Measurements from ENCODE around the gene HSD11B2. TPM values are rescaled to one million over a fixed set of nuclear protein-coding genes. Genes with fewer than 3 reads are reported as not detected.

Gene HSD11B2
- total and polyA plus RNA-seq, 2 of the 4 experiments (the other 2 are of a cell fraction): 0.26 TPM; not detected in 1

DNA sequence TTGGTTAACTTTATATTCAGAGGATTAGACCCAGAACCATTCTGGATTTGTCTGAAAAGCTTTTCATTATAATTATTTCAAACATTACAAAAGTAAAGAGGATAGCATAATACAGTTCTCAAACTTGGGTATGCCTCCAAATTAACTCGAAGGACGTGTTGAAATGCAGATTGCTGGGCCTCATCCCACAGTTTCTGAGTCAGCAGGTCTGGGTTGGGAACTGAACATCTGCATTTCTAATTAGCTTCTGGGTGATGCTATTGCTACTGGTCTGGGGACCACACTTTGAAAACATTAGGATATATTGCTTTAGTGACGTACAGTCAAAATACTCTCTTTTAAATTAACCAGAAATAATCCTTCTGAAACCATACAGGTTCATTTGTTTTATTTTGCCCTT, 47.6 kb upstream of the HSD11B2 start:
- Histone ChIP-seq H3K4ac (ENCODE audit: low read depth, low read length) (no peak overlapping the region), H3K4me3 (ENCODE audit: insufficient read depth, low read depth, low read length) (no peak overlapping the region), H3K9me1 (ENCODE audit: insufficient read depth, low read length) (peaks cover 7% of the 10 kb centered on the region), H2BK5ac (ENCODE audit: low read depth, low read length, poor library complexity, severe bottlenecking) (no peak overlapping the region), H3K4me2 (ENCODE audit: low read depth, low read length) (no peak overlapping the region), H3K56ac (ENCODE audit: extremely low read depth, insufficient read depth, low read length) (no peak overlapping the region), H3K9me3 (ENCODE audit: control insufficient read depth, insufficient read depth, low read length) (no peaks in the 10 kb centered on the region), H4K20me1 (ENCODE audit: insufficient read depth, low read length) (no peaks in the 10 kb centered on the region), H3K14ac (replicated peaks; ENCODE audit: low read depth, low read length) (no peak overlapping the region), H3K9ac (ENCODE audit: low read depth, low read length) (no peak overlapping the region), H3K27ac (ENCODE audit: insufficient read depth, low read length) (no peak overlapping the region), H2BK20ac (ENCODE audit: low read depth, low read length) (no peak overlapping the region), H2AFZ (replicated peaks; ENCODE audit: low read length, poor library complexity) (no peak overlapping the region), H3K23ac (ENCODE audit: low read depth, low read length) (no peak overlapping the region), H4K91ac (ENCODE audit: insufficient read depth, low read depth, low read length) (no peak overlapping the region), H3K36me3 (ENCODE audit: control insufficient read depth, insufficient read depth, low read length) (no peaks in the 10 kb centered on the region), H3K18ac (ENCODE audit: low read depth, low read length) (no peak overlapping the region), H3K27me3 (ENCODE audit: control insufficient read depth, insufficient read depth, low read length) (peaks cover 33% of the 10 kb centered on the region), H2AK9ac (replicated peaks; ENCODE audit: low read depth, low read length, poor library complexity) (no peak overlapping the region), H3K4me1 (ENCODE audit: control insufficient read depth, insufficient read depth, low read length) (peaks cover 9% of the 10 kb centered on the region), H3K79me1 (ENCODE audit: low read depth in 1 of 2, low read length in 2 of 2) (no peaks in the 10 kb centered on the region), H4K5ac (ENCODE audit: low read depth, low read length) (no peak overlapping the region), H2BK120ac (ENCODE audit: low read depth, low read length) (no peak overlapping the region), H2AK5ac (ENCODE audit: low read depth, low read length) (no peak overlapping the region), H4K8ac (ENCODE audit: low read depth in 2 of 2, low read length in 2 of 2) (no peak overlapping the region), H2BK15ac (ENCODE audit: low read depth, low read length) (no peak overlapping the region)
- POLR2A ChIA-PET (ENCODE audit: unreplicated experiment): interaction anchor here (0.6 kb wide), 1 partner anchor 116 kb away, joined by 7 read pairs; no protein-coding TSS in a partner anchor
- intact Hi-C loops (cut with micrococcal nuclease) (loop anchor here (5.0 kb wide), 1 partner anchor 36 kb away; no protein-coding TSS in a partner anchor), dilution Hi-C loops (cut with HindIII; ENCODE audit: low sequenced_read_pairs, unreplicated experiment) (no loop called here), in situ Hi-C loops (cut with MboI; ENCODE audit: low sequenced_read_pairs) (no loop called here)
- no TSS peak for BruUV-seq (replicated peaks)
- CTCF ChIA-PET: no interaction called here
- no peak for DNase-seq
- no peak for ATAC-seq (ENCODE audit: low read depth)
- TF ChIP-seq MAFK (IDR thresholded peaks at IDR 0.05; ENCODE audit: low read depth, low read length) (no peak), SMC3 (IDR thresholded peaks at IDR 0.05; ENCODE audit: low read depth, low read length) (no peak), CTCF (conservative IDR thresholded peaks at IDR 0.05; ENCODE audit: low read depth, low read length) (no peak), RFX5 (IDR thresholded peaks at IDR 0.05; ENCODE audit: low read depth, low read length) (no peak), NFE2L2 (IDR thresholded peaks at IDR 0.05; ENCODE audit: low read depth, low read length) (no peak), RCOR1 (IDR thresholded peaks at IDR 0.05; ENCODE audit: insufficient replicate concordance, low read length) (no peak), MXI1 (IDR thresholded peaks at IDR 0.05; ENCODE audit: borderline replicate concordance, low read depth, low read length) (no peak), FOS (IDR thresholded peaks at IDR 0.05; ENCODE audit: low read depth, low read length) (no peak), MAZ (IDR thresholded peaks at IDR 0.05; ENCODE audit: borderline replicate concordance, low read depth, low read length) (no peak), CEBPB (IDR thresholded peaks at IDR 0.05; ENCODE audit: low read depth, low read length) (no peak), POLR2A (IDR thresholded peaks at IDR 0.05; ENCODE audit: low read depth, low read length) (no peak), CHD1 (IDR thresholded peaks at IDR 0.05; ENCODE audit: low read depth, low read length) (no peak), BHLHE40 (IDR thresholded peaks at IDR 0.05; ENCODE audit: low read depth, low read length) (no peak), ELK1 (IDR thresholded peaks at IDR 0.05; ENCODE audit: borderline replicate concordance, low read depth, low read length) (no peak), RAD21 (IDR thresholded peaks at IDR 0.05; ENCODE audit: low read length) (no peak)
- TF ChIP-seq, protein P1, sequence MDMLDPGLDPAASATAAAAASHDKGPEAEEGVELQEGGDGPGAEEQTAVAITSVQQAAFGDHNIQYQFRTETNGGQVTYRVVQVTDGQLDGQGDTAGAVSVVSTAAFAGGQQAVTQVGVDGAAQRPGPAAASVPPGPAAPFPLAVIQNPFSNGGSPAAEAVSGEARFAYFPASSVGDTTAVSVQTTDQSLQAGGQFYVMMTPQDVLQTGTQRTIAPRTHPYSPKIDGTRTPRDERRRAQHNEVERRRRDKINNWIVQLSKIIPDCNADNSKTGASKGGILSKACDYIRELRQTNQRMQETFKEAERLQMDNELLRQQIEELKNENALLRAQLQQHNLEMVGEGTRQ (IDR thresholded peaks at IDR 0.05; ENCODE audit: low read depth, low read length): no peak
- no CpG with 5 or more reads among the region's 3 CpGs for WGBS, 2 experiments (ENCODE audit: extremely low coverage in 2 of 2, insufficient read length in 1 of 2)

All from IMR-90 (cell line).